Endothelial cell of umbilical vein (primary cell): ENCODE data around the gene TES. TPM values are rescaled to one million over a fixed set of nuclear protein-coding genes. Genes with fewer than 3 reads are reported as not detected.

Experiments used
- BruUV-seq: library from RNA; stranded (reverse); fragments of 400-500 nt; replicated peaks from 2 replicates; lab custom pipeline; 2021; lab: Mats Ljungman, UMichigan
- CTCF ChIA-PET: fragments of 300-600, 350-600 bp; sonication (Branson Sonifier 250); formaldehyde crosslinking; loops from one replicate; lab custom pipeline; 2021; ENCODE audit warnings: antibody characterized with exemption, inconsistent platforms; lab: Charles Lee
- POLR2A ChIA-PET: fragments of 300-600, 350-600 bp; sonication (Branson Sonifier 250); formaldehyde crosslinking; loops from one replicate; lab custom pipeline; 2021; ENCODE audit warnings: antibody characterized with exemption, inconsistent platforms; lab: Charles Lee
- DNase-seq: peaks from one replicate; pipeline ENCODE4 v3.0.0-alpha.2; 2011; ENCODE audit warnings: low read depth, low spot score
- FAIRE-seq: peaks from 2 replicates; lab custom pipeline; 2011; peaks lifted over from hg19 to GRCh38; lab: Jason Lieb, UNC
- H2AFZ ChIP-seq: 2 replicates; pipeline ENCODE4 v1.6.0; 2012; ENCODE audit warnings: low read depth, low read length, control low read depth, inconsistent platforms
- H3K27ac ChIP-seq: 2 replicates; pipeline ENCODE4 v1.5.1; 2011; ENCODE audit warnings: low read depth, mild to moderate bottlenecking, control low read depth, low read length, moderate library complexity; ENCODE audit not compliant: insufficient read depth
- H3K27me3 ChIP-seq, 2 experiments: 2 replicates each; pipeline versions ENCODE4 v1.6.0 to v1.6.1; 2011; ENCODE audit warnings: low read length in 2 of 2, mixed read lengths in 1 of 2; ENCODE audit not compliant: control insufficient read depth in 2 of 2, insufficient read depth in 2 of 2
- H3K36me3 ChIP-seq, 2 experiments: 2 replicates in 1 of 2; 3 replicates in 1 of 2; pipeline ENCODE4 v1.5.1; 2011; ENCODE audit warnings: low read length in 2 of 2, mild to moderate bottlenecking in 1 of 2, moderate library complexity in 1 of 2; ENCODE audit not compliant: control insufficient read depth in 2 of 2, insufficient read depth in 2 of 2; ENCODE audit errors: extremely low read depth in 1 of 2
- H3K4me1 ChIP-seq: 3 replicates; pipeline ENCODE4 v1.5.1; 2011; ENCODE audit warnings: mild to moderate bottlenecking, low read length; ENCODE audit not compliant: control insufficient read depth, insufficient read depth; ENCODE audit errors: extremely low read depth
- H3K4me2 ChIP-seq: 2 replicates; pipeline ENCODE4 v1.6.1; 2011; ENCODE audit warnings: low read length, control low read depth, mixed read lengths; ENCODE audit not compliant: insufficient read depth
- H3K4me3 ChIP-seq, 3 experiments: fragments of 200-600 bp in 1 of 3; sonication (generic), shearing (Covaris generic) in 1 of 3; replicated peaks in 1 of 3; 2 replicates each; pipeline ENCODE4 v1.5.1; 2011 to 2016; ENCODE audit warnings: control low read depth in 3 of 3, low read length in 3 of 3, mild to moderate bottlenecking in 2 of 3, inconsistent platforms in 1 of 3, low read depth in 1 of 3, moderate library complexity in 1 of 3; ENCODE audit not compliant: insufficient read depth in 1 of 3
- H3K79me2 ChIP-seq: 2 replicates; pipeline ENCODE4 v1.6.0; 2012; ENCODE audit warnings: low read length, inconsistent platforms; ENCODE audit not compliant: control insufficient read depth, insufficient read depth
- H3K9ac ChIP-seq: replicated peaks from 2 replicates; pipeline ENCODE3; 2011; ENCODE audit warnings: low read length, control low read depth; ENCODE audit not compliant: insufficient read depth; ENCODE audit errors: extremely low read depth
- H3K9me1 ChIP-seq: replicated peaks from 3 replicates; pipeline ENCODE4 v1.6.0; 2011; ENCODE audit warnings: mild to moderate bottlenecking, low read length; ENCODE audit not compliant: control insufficient read depth, insufficient read depth; ENCODE audit errors: extremely low read depth
- H3K9me3 ChIP-seq: replicated peaks from 2 replicates; pipeline ENCODE4 v1.5.1; 2012; ENCODE audit warnings: low read length, inconsistent platforms; ENCODE audit not compliant: control insufficient read depth, insufficient read depth
- H4K20me1 ChIP-seq: replicated peaks from 2 replicates; pipeline ENCODE3; 2011; ENCODE audit warnings: mild to moderate bottlenecking, low read length; ENCODE audit not compliant: control insufficient read depth, insufficient read depth; ENCODE audit errors: extremely low read depth
- EZH2 ChIP-seq: IDR thresholded peaks from 2 replicates; pipeline ENCODE4 v1.6.1; 2012; ENCODE audit warnings: borderline replicate concordance, low read depth, mild to moderate bottlenecking, moderate library complexity, low read length, inconsistent platforms; ENCODE audit not compliant: severe bottlenecking
- FOS ChIP-seq: IDR thresholded peaks from 2 replicates; pipeline ENCODE4 v1.6.1; 2011; ENCODE audit warnings: mild to moderate bottlenecking, low read length, moderate library complexity, borderline replicate concordance; ENCODE audit not compliant: insufficient read depth
- GATA2 ChIP-seq: IDR thresholded peaks from 2 replicates; pipeline ENCODE4 v1.7.0; 2011; ENCODE audit warnings: low read depth, mild to moderate bottlenecking, moderate library complexity, mixed read lengths, low read length; ENCODE audit not compliant: insufficient read length, insufficient read depth
- JUN ChIP-seq: IDR thresholded peaks from 2 replicates; pipeline ENCODE4 v1.6.1; 2011; ENCODE audit warnings: borderline replicate concordance, low read depth; ENCODE audit not compliant: insufficient read length, insufficient read depth
- MAX ChIP-seq: IDR thresholded peaks from 2 replicates; pipeline ENCODE4 v1.6.1; 2011; ENCODE audit not compliant: insufficient read depth, insufficient read length
- MYC ChIP-seq: IDR thresholded peaks from one replicate; pipeline ENCODE4 v1.6.1; 2011; ENCODE audit warnings: mild to moderate bottlenecking, low read depth, low read length
- POLR2A ChIP-seq: IDR thresholded peaks from 2 replicates; pipeline ENCODE4 v1.6.1; 2012; ENCODE audit warnings: low read depth, mild to moderate bottlenecking, control low read depth, low read length
- POLR2AphosphoS5 ChIP-seq: IDR thresholded peaks from 2 replicates; pipeline ENCODE4 v1.6.1; 2012; ENCODE audit warnings: low read depth, mild to moderate bottlenecking, control low read depth, low read length, moderate library complexity; ENCODE audit not compliant: insufficient read depth
- dilution Hi-C: fragments of 300-500 bp; cut with MboI; formaldehyde crosslinking; loops from one replicate; pipeline ENCODE4 v1.15.0; 2019; ENCODE audit warnings: low sequenced_read_pairs; ENCODE audit not compliant: extremely low pct_ligation_motif_present
- intact Hi-C: fragments of 100-400 bp; cut with micrococcal nuclease; formaldehyde crosslinking; loops from one replicate; pipeline ENCODE4 v1.10.0; 2022
- polyA plus RNA-seq, 4 experiments: library from polyadenylated mRNA; depleted of rRNA in 3 of 4; stranded (reverse) in 3 of 4; unstranded in 1 of 4; fragments of >200 nt; gene quantifications; 2 replicates each; pipeline versions ENCODE4 v1.2.1 to v1.2.3, GENCODE V29; 2011 to 2012; ENCODE audit warnings: missing spikeins in 1 of 4
- total RNA-seq: library from RNA; stranded (reverse); gene quantifications from 2 replicates; pipeline ENCODE4 v1.2.3, GENCODE V29; 2021
- TF ChIP-seq, protein P1 (sequence below), 2 donors: IDR thresholded peaks; 1 replicate in 1 of 2; 2 replicates in 1 of 2; pipeline ENCODE4 v1.5.1; 2011; ENCODE audit warnings: low read length in 2 of 2, mild to moderate bottlenecking in 2 of 2, moderate library complexity in 2 of 2, control low read depth in 1 of 2, inconsistent platforms in 1 of 2, low read depth in 1 of 2; ENCODE audit not compliant: insufficient read depth in 1 of 2; ENCODE audit errors: extremely low read depth in 1 of 2

Gene TES
- total and polyA plus RNA-seq, 2 donors (not counting 3 experiments of a cell fraction or from before 2014, with no cell fraction given), result 35.3 to 50.5 TPM

GRCh38 chr7:116211006-116211912, 920 bp downstream of the TES start:
- no peaks in the 10 kb centered on the region for H3K36me3 ChIP-seq
- CTCF ChIA-PET, result interaction anchor here (0.8 to 6.3 kb wide), 10 partner anchors 8 to 34 kb away, joined by 3 to 55 read pairs (median 6); no protein-coding TSS in a partner anchor

More at GRCh38 chr7:116211006-116211912, 920 bp downstream of the TES start:
- H3K4me3 ChIP-seq, result peak overlapping the region; percentile 79 to 89 (median 84)
- TF ChIP-seq FOS (peak; percentile 63), MAX (no peak), GATA2 (peak; percentile 6), JUN (peak; percentile 66), EZH2 (no peak), MYC (no peak), POLR2AphosphoS5 (peak; percentile 54), POLR2A (peak; percentile 52)
- TF ChIP-seq, protein P1, sequence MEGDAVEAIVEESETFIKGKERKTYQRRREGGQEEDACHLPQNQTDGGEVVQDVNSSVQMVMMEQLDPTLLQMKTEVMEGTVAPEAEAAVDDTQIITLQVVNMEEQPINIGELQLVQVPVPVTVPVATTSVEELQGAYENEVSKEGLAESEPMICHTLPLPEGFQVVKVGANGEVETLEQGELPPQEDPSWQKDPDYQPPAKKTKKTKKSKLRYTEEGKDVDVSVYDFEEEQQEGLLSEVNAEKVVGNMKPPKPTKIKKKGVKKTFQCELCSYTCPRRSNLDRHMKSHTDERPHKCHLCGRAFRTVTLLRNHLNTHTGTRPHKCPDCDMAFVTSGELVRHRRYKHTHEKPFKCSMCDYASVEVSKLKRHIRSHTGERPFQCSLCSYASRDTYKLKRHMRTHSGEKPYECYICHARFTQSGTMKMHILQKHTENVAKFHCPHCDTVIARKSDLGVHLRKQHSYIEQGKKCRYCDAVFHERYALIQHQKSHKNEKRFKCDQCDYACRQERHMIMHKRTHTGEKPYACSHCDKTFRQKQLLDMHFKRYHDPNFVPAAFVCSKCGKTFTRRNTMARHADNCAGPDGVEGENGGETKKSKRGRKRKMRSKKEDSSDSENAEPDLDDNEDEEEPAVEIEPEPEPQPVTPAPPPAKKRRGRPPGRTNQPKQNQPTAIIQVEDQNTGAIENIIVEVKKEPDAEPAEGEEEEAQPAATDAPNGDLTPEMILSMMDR (IDR thresholded peaks at IDR 0.05; ENCODE audit: extremely low read depth in 1 of 2, insufficient read depth in 1 of 2, low read depth in 1 of 2, low read length in 2 of 2), result no peak
- dilution Hi-C loops, result no loop called here
- peaks cover 55% of the 10 kb centered on the region for H3K79me2 ChIP-seq
- peak overlapping the region; percentile 89 for H3K27ac ChIP-seq
- TSS peak; percentile 86 for BruUV-seq
- no peaks in the 10 kb centered on the region for H3K9me3 ChIP-seq
- intact Hi-C loops, result loop anchor here (2.0 to 10.0 kb wide), 2 partner anchors 30 to 464 kb away; partner anchors contain the start of gene MET
- H2AFZ ChIP-seq, result peak overlapping the region; percentile 19
- H3K9ac ChIP-seq, result peak overlapping the region; percentile 98
- FAIRE-seq, result peak; percentile 71
- peaks cover 39% of the 10 kb centered on the region for H3K4me1 ChIP-seq
- peak; percentile 86 for DNase-seq
- peak overlapping the region; percentile 94 for H3K4me2 ChIP-seq
- H4K20me1 ChIP-seq, result no peaks in the 10 kb centered on the region
- POLR2A ChIA-PET, result no interaction called here
- H3K27me3 ChIP-seq, result no peaks in the 10 kb centered on the region
- H3K9me1 ChIP-seq, result no peaks in the 10 kb centered on the region
